Measurements from ENCODE around the gene NCOA7. TPM values are rescaled to one million over a fixed set of nuclear protein-coding genes. Genes with fewer than 3 reads are reported as not detected.

The NCOA7 gene
- total RNA-seq, 1 experiment from 2014 or later: 9.4 TPM

DNA sequence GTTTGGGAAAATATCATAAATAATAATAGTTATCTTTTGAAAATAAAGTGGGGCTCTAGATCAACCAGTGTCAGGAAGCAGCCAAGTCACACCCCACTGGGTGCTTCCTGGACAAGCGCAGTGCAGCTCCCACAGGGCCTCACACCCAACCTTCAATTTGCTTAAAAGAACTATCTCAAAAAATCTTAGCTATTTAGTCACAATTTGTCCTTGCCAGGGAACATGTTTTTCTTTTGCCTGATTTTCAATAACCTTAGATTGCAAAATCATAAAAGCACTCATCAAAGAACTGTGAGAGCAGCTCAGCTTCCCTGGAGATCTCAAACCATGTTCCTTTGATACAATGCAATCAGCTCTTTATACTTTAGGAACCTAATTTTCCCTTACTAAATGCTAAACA is 1.6 kb upstream of the NCOA7 start:
- DNase-seq: no peak
- no peak overlapping the region for H2BK20ac ChIP-seq (ENCODE audit: low read depth, low read length, poor library complexity, severe bottlenecking)
- H3K23ac ChIP-seq (ENCODE audit: insufficient read length, low read depth, low read length): no peak overlapping the region
- no peak overlapping the region for H3K27ac ChIP-seq (ENCODE audit: insufficient read length, low read depth, low read length)
- no peak overlapping the region for H3K14ac ChIP-seq (ENCODE audit: insufficient read depth, low read length)
- no peak overlapping the region for H3K56ac ChIP-seq (ENCODE audit: insufficient read length, low read depth, low read length)
- H4K5ac ChIP-seq (ENCODE audit: insufficient read length, low read depth, low read length): no peak overlapping the region
- no peak overlapping the region for H3K18ac ChIP-seq (ENCODE audit: insufficient read length, low read depth, low read length)
- peaks cover 4% of the 10 kb centered on the region for H3K23me2 ChIP-seq (ENCODE audit: insufficient read length, low read depth, low read length, poor library complexity, severe bottlenecking)
- H2BK5ac ChIP-seq (ENCODE audit: insufficient read length, low read length): no peak overlapping the region
- H2AK5ac ChIP-seq (ENCODE audit: insufficient read length, low read length): no peak overlapping the region
- H3K4ac ChIP-seq (ENCODE audit: low read depth, low read length): no peak overlapping the region
- H2AFZ ChIP-seq (ENCODE audit: low read length): no peak overlapping the region
- no peak overlapping the region for H2BK12ac ChIP-seq (ENCODE audit: insufficient read length, low read depth, low read length)
- H3K9me3 ChIP-seq (ENCODE audit: control insufficient read depth, low read depth, low read length): no peaks in the 10 kb centered on the region
- no peak overlapping the region for H4K8ac ChIP-seq (replicated peaks; ENCODE audit: insufficient read length, low read depth, low read length)
- H3K27me3 ChIP-seq (ENCODE audit: insufficient read depth, low read length): no peaks in the 10 kb centered on the region
- H2BK120ac ChIP-seq (ENCODE audit: low read depth, low read length, poor library complexity, severe bottlenecking): no peak overlapping the region
- peak overlapping the region; percentile 76 to 90 for H3K4me3 Mint-ChIP-seq
- no peak overlapping the region for H3T11ph ChIP-seq (ENCODE audit: low read length)
- H3K4me1 ChIP-seq (ENCODE audit: insufficient read depth, low read length): no peaks in the 10 kb centered on the region
- TF ChIP-seq, protein P1, sequence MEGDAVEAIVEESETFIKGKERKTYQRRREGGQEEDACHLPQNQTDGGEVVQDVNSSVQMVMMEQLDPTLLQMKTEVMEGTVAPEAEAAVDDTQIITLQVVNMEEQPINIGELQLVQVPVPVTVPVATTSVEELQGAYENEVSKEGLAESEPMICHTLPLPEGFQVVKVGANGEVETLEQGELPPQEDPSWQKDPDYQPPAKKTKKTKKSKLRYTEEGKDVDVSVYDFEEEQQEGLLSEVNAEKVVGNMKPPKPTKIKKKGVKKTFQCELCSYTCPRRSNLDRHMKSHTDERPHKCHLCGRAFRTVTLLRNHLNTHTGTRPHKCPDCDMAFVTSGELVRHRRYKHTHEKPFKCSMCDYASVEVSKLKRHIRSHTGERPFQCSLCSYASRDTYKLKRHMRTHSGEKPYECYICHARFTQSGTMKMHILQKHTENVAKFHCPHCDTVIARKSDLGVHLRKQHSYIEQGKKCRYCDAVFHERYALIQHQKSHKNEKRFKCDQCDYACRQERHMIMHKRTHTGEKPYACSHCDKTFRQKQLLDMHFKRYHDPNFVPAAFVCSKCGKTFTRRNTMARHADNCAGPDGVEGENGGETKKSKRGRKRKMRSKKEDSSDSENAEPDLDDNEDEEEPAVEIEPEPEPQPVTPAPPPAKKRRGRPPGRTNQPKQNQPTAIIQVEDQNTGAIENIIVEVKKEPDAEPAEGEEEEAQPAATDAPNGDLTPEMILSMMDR (conservative IDR thresholded peaks at IDR 0.05): no peak
- H2BK15ac ChIP-seq (ENCODE audit: low read depth, low read length): no peak overlapping the region
- H3K4me1 Mint-ChIP-seq: peaks cover 20 to 31% of the 10 kb centered on the region in 2 experiments
- WGBS (ENCODE audit: extremely low coverage, insufficient read length, low lambda C conversion rate): no CpG with 5 or more reads among the region's 1 CpG
- H3K27ac Mint-ChIP-seq: no peak overlapping the region
- no peaks in the 10 kb centered on the region for H3K79me1 ChIP-seq (ENCODE audit: insufficient read depth, low read depth, low read length, poor library complexity, severe bottlenecking)
- H4K91ac ChIP-seq (ENCODE audit: insufficient read length, low read depth, low read length): no peak overlapping the region
- H3K27me3 Mint-ChIP-seq (ENCODE audit: low read depth): peaks cover 4% of the 10 kb centered on the region; the same call in 1 of the 2 replicates
- H4K20me1 ChIP-seq (ENCODE audit: control insufficient read depth, insufficient read depth, insufficient read length): no peaks in the 10 kb centered on the region
- H3K4me2 ChIP-seq (ENCODE audit: insufficient read depth, insufficient read length, low read length): no peak overlapping the region
- H3K9ac ChIP-seq (ENCODE audit: extremely low read depth, insufficient read length, low read length): no peak overlapping the region
- no peaks in the 10 kb centered on the region for H3K79me2 ChIP-seq (ENCODE audit: insufficient read depth, low read length)
- H3K36me3 Mint-ChIP-seq (ENCODE audit: insufficient read depth in 1 of 3, low read depth in 3 of 3): no peaks in the 10 kb centered on the region; a peak in 1 of 7 replicates
- no peaks in the 10 kb centered on the region; a peak in 1 of 5 replicates for H3K9me3 Mint-ChIP-seq
